Left ventricle myocardium inferior (tissue), 1 donor: ENCODE measurements around the gene ARID1A. TPM values are rescaled to one million over a fixed set of nuclear protein-coding genes. Genes with fewer than 3 reads are reported as not detected.

ENCODE experiments used
- DNase-seq: peaks from one replicate; pipeline ENCODE4 v3.0.0-alpha.2; 2020
- H3K27ac ChIP-seq: fragments of 200-600 bp; replicated peaks from 2 replicates; pipeline ENCODE4 v1.8.0; 2021
- H3K27me3 ChIP-seq: fragments of 200-600 bp; 2 replicates; pipeline ENCODE4 v1.8.0; 2021; ENCODE audit warnings: low read depth
- H3K36me3 ChIP-seq: fragments of 200-600 bp; 2 replicates; pipeline ENCODE4 v1.8.0; 2021
- H3K4me1 ChIP-seq: fragments of 200-600 bp; 2 replicates; pipeline ENCODE4 v1.8.0; 2021
- H3K4me3 ChIP-seq: fragments of 200-600 bp; 2 replicates; pipeline ENCODE4 v1.8.0; 2021; ENCODE audit warnings: mild to moderate bottlenecking, moderate library complexity
- H3K9me3 ChIP-seq: fragments of 200-600 bp; replicated peaks from 2 replicates; pipeline ENCODE4 v1.8.0; 2021
- intact Hi-C: fragments of 100-400 bp; cut with micrococcal nuclease; formaldehyde crosslinking; loops from one replicate; pipeline ENCODE4 v1.11.0; 2022
- total RNA-seq: library from RNA; stranded (reverse); fragmentation: NEBNext Ultra II Directional; extraction: Animal tissue kit (Norgen Biotek cat#: 25700); gene quantifications from one replicate; pipeline ENCODE4 v1.2.1, GENCODE V29; 2021
- TF ChIP-seq, protein P1 (sequence below): fragments of 200-600 bp; IDR thresholded peaks from 2 replicates; pipeline ENCODE4 v1.8.0; 2021; ENCODE audit warnings: antibody characterized with exemption, mild to moderate bottlenecking, borderline replicate concordance
- donor health status: DM: no; HTN: yes; CAD: no; lungs with severe emphysema.

ARID1A gene
- total RNA-seq, 1 donor from 2014 or later = 31.7 TPM

DNA sequence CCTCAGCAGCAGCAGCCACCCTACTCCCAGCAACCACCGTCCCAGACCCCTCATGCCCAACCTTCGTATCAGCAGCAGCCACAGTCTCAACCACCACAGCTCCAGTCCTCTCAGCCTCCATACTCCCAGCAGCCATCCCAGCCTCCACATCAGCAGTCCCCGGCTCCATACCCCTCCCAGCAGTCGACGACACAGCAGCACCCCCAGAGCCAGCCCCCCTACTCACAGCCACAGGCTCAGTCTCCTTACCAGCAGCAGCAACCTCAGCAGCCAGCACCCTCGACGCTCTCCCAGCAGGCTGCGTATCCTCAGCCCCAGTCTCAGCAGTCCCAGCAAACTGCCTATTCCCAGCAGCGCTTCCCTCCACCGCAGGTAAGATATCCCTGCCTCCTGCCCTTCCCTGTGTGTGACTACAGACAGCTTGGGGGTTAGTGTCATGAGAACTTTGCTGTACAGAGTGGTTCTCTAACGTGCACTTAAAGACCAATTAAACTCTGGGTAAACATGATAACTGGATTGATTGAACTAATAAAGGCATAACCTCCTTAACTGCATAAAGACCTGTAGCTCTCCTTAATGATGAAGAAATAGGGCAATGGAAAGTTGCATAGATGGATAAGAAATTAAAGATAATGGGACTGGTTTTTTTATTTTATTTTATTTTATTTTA is 35.6 kb downstream of the ARID1A start:
- H3K36me3 ChIP-seq = peaks cover 64% of the 10 kb centered on the region

DNA sequence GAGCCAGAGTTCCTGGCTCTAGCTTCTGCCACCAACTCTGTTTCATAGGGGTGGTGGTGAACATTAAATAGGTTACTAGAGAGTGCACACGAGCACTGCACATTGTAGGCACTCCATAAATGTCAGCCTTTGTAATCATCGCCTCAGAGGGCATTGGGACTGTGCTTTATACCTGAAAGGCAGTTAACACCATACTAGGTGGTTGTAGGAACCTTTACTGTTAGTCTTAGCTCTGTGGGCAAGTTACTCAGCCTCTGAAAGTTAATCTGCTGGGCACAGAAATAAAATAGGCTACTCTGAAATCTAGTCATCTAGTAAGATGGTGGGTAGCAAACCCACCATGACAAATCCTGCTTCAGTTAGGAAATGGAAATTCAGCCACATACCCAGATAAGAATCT is 37.6 kb downstream of the ARID1A start:
- H3K27me3 ChIP-seq = no peaks in the 10 kb centered on the region
- intact Hi-C loops = no loop called here
- peaks cover 71% of the 10 kb centered on the region for H3K4me1 ChIP-seq
- H3K36me3 ChIP-seq = peaks cover 84% of the 10 kb centered on the region
- H3K9me3 ChIP-seq = no peaks in the 10 kb centered on the region
- H3K4me3 ChIP-seq = no peak overlapping the region
- DNase-seq = no peak
- H3K27ac ChIP-seq = no peak overlapping the region
- TF ChIP-seq, protein P1, sequence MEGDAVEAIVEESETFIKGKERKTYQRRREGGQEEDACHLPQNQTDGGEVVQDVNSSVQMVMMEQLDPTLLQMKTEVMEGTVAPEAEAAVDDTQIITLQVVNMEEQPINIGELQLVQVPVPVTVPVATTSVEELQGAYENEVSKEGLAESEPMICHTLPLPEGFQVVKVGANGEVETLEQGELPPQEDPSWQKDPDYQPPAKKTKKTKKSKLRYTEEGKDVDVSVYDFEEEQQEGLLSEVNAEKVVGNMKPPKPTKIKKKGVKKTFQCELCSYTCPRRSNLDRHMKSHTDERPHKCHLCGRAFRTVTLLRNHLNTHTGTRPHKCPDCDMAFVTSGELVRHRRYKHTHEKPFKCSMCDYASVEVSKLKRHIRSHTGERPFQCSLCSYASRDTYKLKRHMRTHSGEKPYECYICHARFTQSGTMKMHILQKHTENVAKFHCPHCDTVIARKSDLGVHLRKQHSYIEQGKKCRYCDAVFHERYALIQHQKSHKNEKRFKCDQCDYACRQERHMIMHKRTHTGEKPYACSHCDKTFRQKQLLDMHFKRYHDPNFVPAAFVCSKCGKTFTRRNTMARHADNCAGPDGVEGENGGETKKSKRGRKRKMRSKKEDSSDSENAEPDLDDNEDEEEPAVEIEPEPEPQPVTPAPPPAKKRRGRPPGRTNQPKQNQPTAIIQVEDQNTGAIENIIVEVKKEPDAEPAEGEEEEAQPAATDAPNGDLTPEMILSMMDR = no peak

More for the DNA sequence above, 35.6 kb downstream of the ARID1A start:
- H3K4me1 ChIP-seq = peaks cover 91% of the 10 kb centered on the region
- intact Hi-C loops = no loop called here
- H3K27ac ChIP-seq = no peak overlapping the region
- no peak overlapping the region for H3K4me3 ChIP-seq
- DNase-seq = no peak
- H3K9me3 ChIP-seq = no peaks in the 10 kb centered on the region
- TF ChIP-seq, protein P1 = no peak
- H3K27me3 ChIP-seq = no peaks in the 10 kb centered on the region

DNA sequence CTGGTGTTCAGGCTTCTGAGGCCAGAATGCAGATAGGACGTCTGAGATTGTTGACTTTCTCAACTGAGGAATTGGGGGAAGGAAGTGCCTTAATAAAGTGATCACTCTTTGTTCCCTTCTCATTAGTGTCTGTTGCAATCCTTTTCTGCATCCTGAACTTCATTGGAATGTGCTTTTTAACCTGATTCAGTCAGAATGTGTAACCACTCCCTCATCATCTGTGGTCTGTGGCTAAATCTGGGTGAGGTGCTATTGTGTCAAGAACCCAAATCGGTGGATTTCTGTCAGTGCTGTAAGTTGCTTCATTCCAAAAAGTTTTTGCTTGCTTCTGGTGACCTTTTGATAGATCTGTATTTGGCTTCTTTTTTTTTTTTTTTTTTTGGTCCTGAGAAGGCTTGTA is 38.2 kb downstream of the ARID1A start:
- Histone ChIP-seq H3K4me3 (no peak overlapping the region), H3K27me3 (no peaks in the 10 kb centered on the region), H3K36me3 (peaks cover 90% of the 10 kb centered on the region), H3K27ac (no peak overlapping the region), H3K9me3 (no peaks in the 10 kb centered on the region), H3K4me1 (peaks cover 66% of the 10 kb centered on the region)
- TF ChIP-seq, protein P1 = no peak
- no peak for DNase-seq
- intact Hi-C loops = no loop called here

DNA sequence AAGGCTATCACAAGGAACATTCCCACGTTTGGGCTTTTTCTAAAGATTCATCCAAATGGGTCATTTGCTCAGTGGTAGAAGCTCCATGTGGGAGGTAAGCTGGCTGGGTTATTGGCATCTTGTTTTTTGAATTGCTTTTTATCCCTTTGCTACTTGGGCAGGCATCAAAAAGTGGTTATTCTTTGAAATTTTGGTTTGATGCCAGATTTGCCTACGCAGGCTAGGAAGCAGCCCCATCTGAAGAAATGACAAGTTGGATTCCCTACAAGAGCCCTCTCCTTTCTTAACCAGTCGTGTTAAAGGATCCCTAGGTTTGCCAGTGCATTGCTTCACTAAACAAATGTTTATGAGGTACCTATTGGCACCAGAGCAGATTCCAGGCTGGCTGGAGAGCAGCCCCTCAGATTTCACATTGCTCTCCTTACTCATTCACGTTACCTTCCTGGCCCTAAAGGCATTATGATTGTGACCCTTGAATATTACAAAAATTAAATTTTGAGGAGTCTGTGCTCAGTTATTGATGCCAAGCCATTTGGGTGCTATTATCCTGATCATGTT is 38.8 kb downstream of the ARID1A start:
- TF ChIP-seq, protein P1 = no peak
- Histone ChIP-seq H3K27ac (no peak overlapping the region), H3K36me3 (peaks cover 95% of the 10 kb centered on the region), H3K9me3 (no peaks in the 10 kb centered on the region), H3K27me3 (no peaks in the 10 kb centered on the region), H3K4me1 (peaks cover 66% of the 10 kb centered on the region), H3K4me3 (no peak overlapping the region)
- no peak for DNase-seq
- intact Hi-C loops = no loop called here

DNA sequence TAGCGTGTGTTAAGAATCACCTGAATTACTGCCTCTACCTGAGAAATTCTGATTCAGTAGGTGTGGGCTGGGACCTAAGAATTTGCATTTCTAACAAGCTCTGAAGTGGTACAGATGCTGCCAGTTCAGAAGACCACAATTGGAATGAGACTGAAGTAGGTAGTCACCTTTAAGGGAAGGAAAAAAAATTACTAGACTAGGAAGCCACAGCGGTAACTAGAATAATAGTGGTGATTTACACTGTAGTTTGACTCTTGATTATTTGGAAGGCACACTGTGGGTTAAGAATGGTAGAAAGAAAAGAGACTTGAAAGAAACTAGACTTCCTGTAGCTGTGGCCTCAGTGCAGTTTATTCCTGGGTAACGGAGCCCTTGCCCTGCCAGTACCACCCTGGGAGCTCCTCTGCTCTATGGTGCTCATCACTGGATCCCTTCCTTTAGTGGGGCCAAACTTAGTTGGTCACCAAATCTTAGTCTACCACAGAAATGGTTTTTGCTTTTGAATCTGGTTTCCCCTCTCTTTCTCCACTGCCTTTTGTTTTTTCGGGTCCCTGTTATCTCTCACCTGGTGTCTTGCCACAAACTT is 43.6 kb downstream of the ARID1A start:
- DNase-seq = no peak
- H3K27me3 ChIP-seq = no peaks in the 10 kb centered on the region
- H3K27ac ChIP-seq = peak overlapping the region; percentile 91
- H3K4me3 ChIP-seq = no peak overlapping the region
- TF ChIP-seq, protein P1 = no peak
- H3K36me3 ChIP-seq = peaks cover 74% of the 10 kb centered on the region
- intact Hi-C loops = no loop called here
- no peaks in the 10 kb centered on the region for H3K9me3 ChIP-seq
- peaks cover 70% of the 10 kb centered on the region for H3K4me1 ChIP-seq
